H9 (cell line): ENCODE results near the gene OR6B1. TPM values are rescaled to one million over a fixed set of nuclear protein-coding genes. Genes with fewer than 3 reads are reported as not detected.
A peak's percentile ranks its signal among the peaks of the same experiment; 100 is the strongest.

Source experiments
- DNase-seq: peaks from one replicate; pipeline ENCODE4 v3.0.0-alpha.2; 2017
- H2AFZ ChIP-seq: one replicate; pipeline ENCODE4 v1.6.1; 2013; ENCODE audit warnings: mild to moderate bottlenecking, low read length, control low read depth, moderate library complexity
- H2AK5ac ChIP-seq: 2 replicates; pipeline ENCODE4 v1.6.1; 2013; ENCODE audit warnings: low read length, control low read depth, mixed read lengths; ENCODE audit not compliant: insufficient read length
- H2BK120ac ChIP-seq: one replicate; pipeline ENCODE4 v1.6.1; 2013; ENCODE audit warnings: low read depth, mild to moderate bottlenecking, low read length, control low read depth, inconsistent platforms; ENCODE audit not compliant: poor library complexity, severe bottlenecking
- H2BK12ac ChIP-seq: 2 replicates; pipeline ENCODE4 v1.6.1; 2013; ENCODE audit warnings: low read length, control low read depth, mixed read lengths, low read depth; ENCODE audit not compliant: insufficient read length
- H2BK15ac ChIP-seq: 2 replicates; pipeline ENCODE4 v1.6.1; 2013; ENCODE audit warnings: low read depth, low read length, control low read depth
- H2BK20ac ChIP-seq: one replicate; pipeline ENCODE4 v1.6.1; 2013; ENCODE audit warnings: low read depth, mild to moderate bottlenecking, low read length, control low read depth, inconsistent platforms; ENCODE audit not compliant: poor library complexity, severe bottlenecking
- H2BK5ac ChIP-seq: 2 replicates; pipeline ENCODE4 v1.6.1; 2013; ENCODE audit warnings: low read length, control low read depth, mixed read lengths; ENCODE audit not compliant: insufficient read length
- H3K14ac ChIP-seq: 2 replicates; pipeline ENCODE4 v1.6.1; 2013; ENCODE audit warnings: low read length, control low read depth; ENCODE audit not compliant: insufficient read depth
- H3K18ac ChIP-seq: 2 replicates; pipeline ENCODE4 v1.6.1; 2013; ENCODE audit warnings: low read depth, mild to moderate bottlenecking, mixed read lengths, low read length, control low read depth; ENCODE audit not compliant: insufficient read length
- H3K23ac ChIP-seq: 2 replicates; pipeline ENCODE4 v1.6.1; 2013; ENCODE audit warnings: low read length, control low read depth, mixed read lengths, low read depth; ENCODE audit not compliant: insufficient read length
- H3K23me2 ChIP-seq: 2 replicates; pipeline ENCODE4 v1.6.1; 2013; ENCODE audit warnings: low read depth, mild to moderate bottlenecking, mixed read lengths, low read length, control low read depth; ENCODE audit not compliant: insufficient read length, poor library complexity, severe bottlenecking
- H3K27ac ChIP-seq: 2 replicates; pipeline ENCODE4 v1.5.1; 2013; ENCODE audit warnings: low read length, control low read depth, mixed read lengths, low read depth; ENCODE audit not compliant: insufficient read length
- H3K27me3 ChIP-seq: 2 replicates; pipeline ENCODE4 v1.6.1; 2013; ENCODE audit warnings: low read length, control low read depth, inconsistent platforms; ENCODE audit not compliant: insufficient read depth
- H3K4ac ChIP-seq: 2 replicates; pipeline ENCODE4 v1.6.1; 2013; ENCODE audit warnings: low read depth, mild to moderate bottlenecking, control low read depth, inconsistent platforms, low read length, moderate library complexity
- H3K4me1 ChIP-seq: 2 replicates; pipeline ENCODE4 v1.6.1; 2013; ENCODE audit warnings: low read length, control low read depth, inconsistent platforms; ENCODE audit not compliant: insufficient read depth
- H3K4me2 ChIP-seq: 2 replicates; pipeline ENCODE4 v1.6.1; 2013; ENCODE audit warnings: low read length, control low read depth, mixed read lengths; ENCODE audit not compliant: insufficient read length, insufficient read depth
- H3K56ac ChIP-seq: 2 replicates; pipeline ENCODE4 v1.6.1; 2013; ENCODE audit warnings: low read depth, mild to moderate bottlenecking, mixed read lengths, low read length, control low read depth; ENCODE audit not compliant: insufficient read length
- H3K79me1 ChIP-seq: 2 replicates; pipeline ENCODE4 v1.6.1; 2013; ENCODE audit warnings: low read depth, mild to moderate bottlenecking, moderate library complexity, low read length, control low read depth, inconsistent platforms; ENCODE audit not compliant: insufficient read depth, poor library complexity, severe bottlenecking
- H3K79me2 ChIP-seq: 2 replicates; pipeline ENCODE4 v1.6.1; 2013; ENCODE audit warnings: low read length, control low read depth, inconsistent platforms; ENCODE audit not compliant: insufficient read depth
- H3K9ac ChIP-seq: 2 replicates; pipeline ENCODE4 v1.6.1; 2013; ENCODE audit warnings: low read length, control low read depth, mixed read lengths; ENCODE audit not compliant: insufficient read length; ENCODE audit errors: extremely low read depth
- H3K9me3 ChIP-seq: one replicate; pipeline ENCODE4 v1.6.1; 2013; ENCODE audit warnings: low read depth, low read length, inconsistent platforms; ENCODE audit not compliant: control insufficient read depth
- H3T11ph ChIP-seq: one replicate; pipeline ENCODE4 v1.6.1; 2013; ENCODE audit warnings: mild to moderate bottlenecking, low read length, control low read depth, inconsistent platforms
- H4K20me1 ChIP-seq: one replicate; pipeline ENCODE4 v1.6.1; 2013; ENCODE audit not compliant: control insufficient read depth, insufficient read length, insufficient read depth
- H4K5ac ChIP-seq: 2 replicates; pipeline ENCODE4 v1.6.1; 2013; ENCODE audit warnings: low read depth, mild to moderate bottlenecking, mixed read lengths, low read length, control low read depth; ENCODE audit not compliant: insufficient read length
- H4K8ac ChIP-seq: replicated peaks from 2 replicates; pipeline ENCODE4 v1.6.1; 2013; ENCODE audit warnings: low read length, control low read depth, mixed read lengths, low read depth; ENCODE audit not compliant: insufficient read length
- H4K91ac ChIP-seq: 2 replicates; pipeline ENCODE4 v1.6.1; 2013; ENCODE audit warnings: low read depth, mild to moderate bottlenecking, moderate library complexity, mixed read lengths, low read length, control low read depth; ENCODE audit not compliant: insufficient read length
- H3K27ac Mint-ChIP-seq, 3 experiments: 2 replicates in 2 of 3; 3 replicates in 1 of 3; pipeline ENCODE4 v1.8.0; 2020 to 2021; ENCODE audit warnings: mixed read lengths in 3 of 3, mild to moderate bottlenecking in 1 of 3, moderate library complexity in 1 of 3
- H3K27me3 Mint-ChIP-seq: 2 replicates; pipeline ENCODE4 v1.8.0; 2021; ENCODE audit warnings: low read depth, mild to moderate bottlenecking, moderate library complexity, mixed read lengths
- H3K36me3 Mint-ChIP-seq, 3 experiments: 2 replicates in 2 of 3; 3 replicates in 1 of 3; pipeline ENCODE4 v1.8.0; 2020 to 2021; ENCODE audit warnings: low read depth in 3 of 3, mixed read lengths in 3 of 3; ENCODE audit not compliant: insufficient read depth in 1 of 3
- H3K4me1 Mint-ChIP-seq, 2 experiments: 2 replicates each; pipeline ENCODE4 v1.8.0; 2020; ENCODE audit warnings: mixed read lengths in 2 of 2
- H3K4me3 Mint-ChIP-seq, 2 experiments: 2 replicates in 1 of 2; 3 replicates in 1 of 2; pipeline ENCODE4 v1.8.0; 2020 to 2021; ENCODE audit warnings: mild to moderate bottlenecking in 2 of 2, mixed read lengths in 2 of 2, moderate library complexity in 1 of 2
- H3K9me3 Mint-ChIP-seq, 2 experiments: 2 replicates in 1 of 2; 3 replicates in 1 of 2; pipeline ENCODE4 v1.8.0; 2020; ENCODE audit warnings: mild to moderate bottlenecking in 2 of 2, mixed read lengths in 2 of 2, moderate library complexity in 1 of 2
- CTCF ChIP-seq: fragments of 200-600 bp; sonication (generic); conservative IDR thresholded peaks from 3 replicates; pipeline ENCODE4 v1.8.0; 2021; ENCODE audit warnings: antibody characterized with exemption, mild to moderate bottlenecking
- whole genome bisulfite sequencing: extraction: QIAGEN DNeasy Blood & Tissue Kit; methylation state at CpG from one replicate; pipeline ENCODE4 v1.1.7; 2013; ENCODE audit warnings: missing lambda C conversion rate, low lambda C conversion rate, mixed read lengths; ENCODE audit not compliant: insufficient read length; ENCODE audit errors: extremely low coverage; 5-methylcytosine and 5-hydroxymethylcytosine counted together
- total RNA-seq: library from RNA; stranded (reverse); gene quantifications from 2 replicates; pipeline ENCODE4 v1.2.1, GENCODE V29; 2021

OR6B1 gene
- total RNA-seq, 1 experiment from 2014 or later, result not detected

GRCh38 chr7:143975617-143976016, 24.5 kb upstream of the OR6B1 start:
- H3K27me3 ChIP-seq, result no peaks in the 10 kb centered on the region
- Mint-ChIP-seq H3K4me3 (no peak overlapping the region), H3K27ac (no peak overlapping the region), H3K4me1 (no peaks in the 10 kb centered on the region), H3K36me3 (no peaks in the 10 kb centered on the region), H3K27me3 (no peaks in the 10 kb centered on the region), H3K9me3 (peaks cover 5 to 10% of the 10 kb centered on the region in 2 experiments; a peak in 2 of 5 replicates)
- peak; percentile 44 for TF ChIP-seq CTCF
- H2BK120ac ChIP-seq, result no peak overlapping the region
- H2BK15ac ChIP-seq, result no peak overlapping the region
- H3K9me3 ChIP-seq, result no peaks in the 10 kb centered on the region
- no peak overlapping the region for H2AK5ac ChIP-seq
- no peak overlapping the region for H3K4ac ChIP-seq
- H3K4me1 ChIP-seq, result no peaks in the 10 kb centered on the region
- H3T11ph ChIP-seq, result no peak overlapping the region
- no peaks in the 10 kb centered on the region for H4K20me1 ChIP-seq
- no peaks in the 10 kb centered on the region for H3K79me2 ChIP-seq
- H4K91ac ChIP-seq, result no peak overlapping the region
- DNase-seq, result peak; percentile 30
- no peaks in the 10 kb centered on the region for H3K79me1 ChIP-seq
- H4K8ac ChIP-seq, result no peak overlapping the region
- no peak overlapping the region for H2BK12ac ChIP-seq
- H4K5ac ChIP-seq, result no peak overlapping the region
- H3K18ac ChIP-seq, result no peak overlapping the region
- no peak overlapping the region for H2BK5ac ChIP-seq
- no peak overlapping the region for H3K27ac ChIP-seq
- no peaks in the 10 kb centered on the region for H3K23me2 ChIP-seq
- no peak overlapping the region for H2AFZ ChIP-seq
- no peak overlapping the region for H3K4me2 ChIP-seq
- H3K14ac ChIP-seq, result no peak overlapping the region
- no CpG with 5 or more reads among the region's 1 CpG for WGBS
- no peak overlapping the region for H2BK20ac ChIP-seq
- H3K23ac ChIP-seq, result no peak overlapping the region
- H3K9ac ChIP-seq, result no peak overlapping the region
- H3K56ac ChIP-seq, result no peak overlapping the region
